NCI-H2081 treated with DMSO at 0.1 percent for 48 hours (cell line): ENCODE measurements around the gene DOCK4.

ENCODE experiments used
- DNase-seq: peaks from one replicate; lab custom pipeline; 2025; lab: John Stamatoyannopoulos, UW

Gene DOCK4

DNA sequence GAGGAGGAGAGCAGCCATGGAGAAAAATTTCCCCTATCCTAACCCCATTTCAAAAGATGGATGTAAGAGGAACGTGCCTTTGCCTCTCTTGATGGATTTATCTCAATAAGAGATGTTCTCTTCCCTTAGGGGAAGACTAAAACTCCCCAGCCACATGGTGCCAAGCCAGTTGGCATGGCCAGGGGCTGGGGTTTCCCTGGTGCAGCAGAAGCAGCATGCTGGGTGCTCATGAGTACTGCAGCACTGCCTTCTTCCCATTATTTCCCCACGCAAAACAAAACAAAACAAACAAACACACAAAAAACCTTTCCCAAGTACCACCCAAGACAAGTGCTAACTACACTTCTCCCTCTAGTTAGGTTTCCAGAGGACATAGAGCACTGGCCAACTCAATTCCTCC, 97.2 kb downstream of the DOCK4 start:
- no peak for DNase-seq

DNA sequence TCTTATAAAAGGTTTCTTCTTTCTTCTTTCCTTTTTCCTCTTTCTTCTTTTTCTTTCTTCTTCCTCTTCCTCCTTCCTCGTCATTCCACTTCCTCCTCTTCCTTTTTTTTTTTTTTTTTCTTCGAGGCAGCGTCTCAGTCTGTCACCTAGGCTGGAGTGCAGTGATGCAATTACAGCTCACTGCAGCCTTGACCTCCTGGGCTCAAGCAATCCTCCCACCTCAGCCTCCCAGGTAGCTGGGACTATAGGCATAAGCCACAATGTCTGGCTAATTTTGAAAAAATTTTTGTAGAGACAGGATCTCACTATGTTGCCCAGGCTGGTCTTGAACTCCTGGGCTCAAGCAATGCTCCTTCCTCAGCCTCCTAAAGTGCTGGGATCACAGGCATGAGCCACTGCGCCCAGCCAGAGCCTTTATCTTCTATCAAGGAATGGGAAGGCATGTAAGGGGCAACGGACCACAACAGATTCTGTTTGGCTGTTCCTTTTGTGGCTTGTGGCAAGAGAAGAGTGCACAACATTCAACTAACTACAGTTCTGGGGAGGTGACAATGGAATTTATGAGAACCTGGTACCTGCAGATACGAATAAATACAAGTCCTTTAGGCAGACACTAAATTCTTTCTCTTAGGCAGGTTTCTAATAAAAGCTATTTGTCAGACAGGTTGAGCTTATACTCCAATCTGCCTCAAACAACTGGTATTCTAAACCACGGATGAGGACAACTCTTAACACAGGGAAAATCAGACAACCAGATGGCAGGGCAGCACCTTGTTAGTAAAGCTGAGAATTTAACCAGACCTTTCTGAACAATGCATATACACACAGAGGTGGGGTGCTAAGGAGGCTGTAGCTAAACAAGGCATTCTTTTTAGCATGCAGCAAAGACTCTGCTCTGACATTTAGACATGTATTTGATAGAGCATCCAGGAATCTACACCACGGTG, 100.3 kb downstream of the DOCK4 start:
- DNase-seq: no peak

DNA sequence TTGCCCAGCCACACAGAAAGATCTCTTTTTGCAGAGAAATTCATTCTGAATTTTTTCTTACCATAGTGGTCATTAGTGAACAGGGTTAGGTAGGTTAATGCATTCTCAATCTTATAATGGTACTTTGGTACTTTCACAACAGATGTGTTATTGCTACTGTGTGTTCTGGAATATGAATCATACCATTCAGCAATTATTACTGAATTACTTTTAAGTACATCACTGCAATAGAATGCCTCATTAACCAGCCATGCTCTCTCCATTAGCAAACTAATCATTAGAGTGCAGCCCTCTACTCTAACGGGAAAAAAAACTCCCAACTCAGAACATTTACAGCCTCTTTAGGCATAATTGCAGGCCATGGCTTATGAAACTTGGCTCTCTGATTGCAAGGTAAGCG, 102.1 kb downstream of the DOCK4 start:
- no peak for DNase-seq

DNA sequence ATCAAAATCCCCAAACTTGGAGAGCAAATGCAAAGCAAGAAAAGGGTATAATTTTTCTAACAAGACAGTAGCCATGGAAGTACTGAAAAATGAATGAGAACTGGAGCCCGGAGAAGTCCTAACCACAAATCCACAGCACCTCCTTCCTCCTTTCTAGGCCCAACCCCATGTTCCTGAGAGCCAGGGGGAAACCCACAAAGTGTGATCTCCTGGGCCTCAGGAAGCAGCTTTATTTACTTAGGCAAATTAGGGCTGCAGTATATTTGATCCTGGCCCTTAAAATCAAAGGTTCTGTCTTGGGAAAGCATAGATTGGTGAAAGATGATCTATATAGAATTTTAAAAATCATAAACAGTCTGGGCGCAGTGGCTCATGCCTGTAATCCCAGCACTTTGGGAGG, 103.0 kb downstream of the DOCK4 start:
- DNase-seq: no peak

DNA sequence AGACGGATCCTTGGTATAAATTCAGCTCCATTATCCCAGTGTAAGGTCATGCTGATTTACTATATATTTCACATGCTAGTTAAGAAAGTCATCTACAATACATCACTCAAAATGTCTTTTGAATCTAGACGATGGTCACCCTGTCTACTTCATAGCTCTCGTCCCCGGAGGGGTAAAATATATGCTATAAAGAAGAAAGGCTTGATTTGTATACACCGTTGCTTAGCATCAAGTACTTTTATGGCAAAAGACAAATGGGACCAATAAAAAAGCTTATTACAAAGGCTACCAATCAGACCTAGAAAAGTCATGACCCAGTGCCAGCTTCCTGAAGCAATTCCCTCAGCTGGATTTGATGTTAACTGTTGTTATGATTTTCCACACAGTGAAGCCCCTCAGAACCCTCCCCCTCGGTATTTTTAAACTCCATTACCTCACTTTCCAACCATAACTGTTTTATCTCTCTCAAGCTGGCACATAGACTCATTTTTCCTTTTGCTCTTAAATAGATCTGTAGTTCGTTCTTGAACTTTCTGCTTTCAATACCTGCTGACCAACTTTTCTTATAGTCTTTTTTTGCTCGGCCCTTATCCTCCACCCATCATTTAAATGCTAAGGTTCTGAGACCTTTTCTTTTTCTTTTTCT, 104.9 kb downstream of the DOCK4 start:
- no peak for DNase-seq

DNA sequence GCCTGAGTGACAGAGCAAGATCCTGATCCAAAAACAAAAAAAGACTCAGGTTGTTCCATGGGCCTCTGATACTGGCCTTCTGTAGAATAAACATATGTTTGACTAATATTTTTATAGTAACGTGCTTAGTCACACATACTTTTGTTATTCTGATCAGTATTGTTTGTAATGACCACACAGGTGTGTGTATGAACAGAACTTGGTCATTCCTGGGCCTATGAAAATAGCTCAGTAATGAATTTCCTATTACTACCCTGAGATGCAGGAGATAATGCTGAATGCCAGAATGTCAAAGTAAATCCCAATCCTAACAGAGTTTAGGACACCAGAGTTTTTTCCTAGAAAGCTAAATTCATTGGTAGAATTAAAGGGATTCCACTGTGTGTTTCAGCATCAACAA, 108.7 kb downstream of the DOCK4 start:
- no peak for DNase-seq

DNA sequence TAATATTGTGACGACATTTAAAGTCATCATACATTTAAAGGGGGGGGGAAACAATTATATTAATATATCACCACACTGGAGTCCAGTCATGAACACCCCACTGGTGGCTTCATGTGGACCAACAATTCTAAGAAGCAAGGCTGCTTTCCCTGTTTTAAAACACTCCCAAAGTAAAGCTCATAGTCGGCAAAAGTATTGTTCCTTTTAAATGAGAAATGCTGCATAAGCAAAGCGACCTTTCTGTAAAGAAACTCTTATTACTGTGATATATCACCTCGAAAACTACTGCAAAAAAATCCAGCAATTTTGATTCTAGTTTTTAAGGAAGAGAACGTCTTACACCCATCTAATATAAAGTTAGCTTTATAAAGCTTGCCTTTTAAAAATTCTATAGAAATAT, 112.8 kb downstream of the DOCK4 start:
- no peak for DNase-seq

DNA sequence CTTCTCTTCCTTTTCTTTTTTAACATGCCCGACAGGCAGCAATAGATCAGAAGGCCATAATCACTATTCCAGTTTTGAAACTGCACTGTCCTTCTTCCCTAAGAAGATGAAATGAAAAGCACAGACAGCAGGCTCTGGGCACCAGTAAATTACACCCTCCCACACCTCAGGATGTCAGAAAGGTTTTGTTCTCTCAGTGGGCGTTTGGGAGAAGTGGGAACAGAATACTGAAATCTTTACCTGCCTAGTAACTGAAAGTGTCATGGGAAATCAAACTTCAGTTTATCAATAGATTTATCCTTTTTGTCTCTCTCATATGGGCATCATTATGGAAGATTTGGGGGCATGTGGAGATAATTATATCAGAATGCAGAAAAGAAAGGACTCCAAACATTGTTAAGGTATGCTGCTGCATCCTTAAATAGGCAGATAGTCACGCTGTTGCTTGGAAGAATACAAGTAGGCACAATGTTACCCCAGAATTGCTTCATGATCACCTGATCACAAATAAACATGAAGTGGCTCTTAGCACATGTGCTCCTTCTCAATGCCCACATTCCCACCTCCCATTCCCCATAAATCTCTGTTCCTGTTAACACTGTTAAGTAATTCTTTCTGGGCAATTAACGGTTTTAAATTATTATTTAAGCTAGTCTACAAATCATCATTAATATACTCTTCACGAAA, 113.3 kb downstream of the DOCK4 start:
- DNase-seq: no peak

DNA sequence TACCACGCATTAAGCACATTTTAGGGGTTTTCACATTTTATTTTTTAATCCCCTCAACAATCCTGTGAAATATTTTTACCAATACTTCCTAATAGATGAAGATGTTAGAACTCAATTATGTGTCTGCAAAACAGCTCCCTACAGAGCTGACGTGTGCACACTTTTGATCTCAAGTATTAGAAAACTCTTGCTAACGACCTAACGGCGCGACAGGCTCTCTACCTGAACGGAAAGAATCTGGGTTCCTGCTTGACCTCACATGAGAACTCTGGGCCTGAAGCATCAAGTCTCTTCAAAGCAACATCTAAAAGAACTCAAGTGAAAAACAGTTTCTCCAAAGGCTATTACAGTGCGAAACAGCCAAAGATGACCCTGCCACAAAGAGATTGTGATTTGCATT, 113.9 kb downstream of the DOCK4 start:
- no peak for DNase-seq

DNA sequence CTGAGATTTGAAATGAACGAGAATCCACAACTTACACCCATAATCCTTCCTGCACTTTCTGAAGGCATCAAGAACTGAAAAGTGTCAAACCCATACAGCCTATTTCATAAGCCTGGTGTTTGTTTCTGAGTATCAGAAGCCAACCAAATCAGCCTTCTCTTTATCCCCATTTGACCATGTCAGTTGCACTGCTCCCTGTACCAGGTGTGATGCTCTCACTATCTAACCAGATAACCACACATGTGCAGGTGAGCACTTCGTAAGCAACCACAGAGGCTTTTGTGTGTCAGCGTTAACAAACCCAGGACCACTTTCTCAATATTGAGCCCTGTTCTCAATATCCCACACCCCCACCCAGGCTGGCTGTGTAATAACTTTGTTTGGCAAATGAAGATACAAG, 114.4 kb downstream of the DOCK4 start:
- no peak for DNase-seq

DNA sequence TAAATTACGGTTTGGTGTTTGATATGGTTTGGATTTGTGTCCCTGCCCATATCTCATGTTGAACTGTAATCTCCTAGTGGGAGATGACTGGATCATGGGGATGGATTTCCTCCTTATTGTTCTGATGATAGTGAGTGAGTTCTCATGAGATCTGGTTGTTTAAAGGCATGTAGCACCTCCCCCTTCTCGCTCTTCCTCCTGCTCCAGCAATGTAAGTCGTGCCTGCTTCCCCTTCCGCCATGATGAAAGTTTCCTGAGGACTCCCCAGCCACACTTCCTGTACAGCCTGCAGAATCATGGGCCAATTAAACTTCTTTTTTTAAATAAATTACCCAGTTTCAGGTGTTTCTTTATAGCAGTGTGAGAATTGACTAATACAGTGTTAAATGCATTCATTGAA, 116.6 kb downstream of the DOCK4 start:
- DNase-seq: no peak

DNA sequence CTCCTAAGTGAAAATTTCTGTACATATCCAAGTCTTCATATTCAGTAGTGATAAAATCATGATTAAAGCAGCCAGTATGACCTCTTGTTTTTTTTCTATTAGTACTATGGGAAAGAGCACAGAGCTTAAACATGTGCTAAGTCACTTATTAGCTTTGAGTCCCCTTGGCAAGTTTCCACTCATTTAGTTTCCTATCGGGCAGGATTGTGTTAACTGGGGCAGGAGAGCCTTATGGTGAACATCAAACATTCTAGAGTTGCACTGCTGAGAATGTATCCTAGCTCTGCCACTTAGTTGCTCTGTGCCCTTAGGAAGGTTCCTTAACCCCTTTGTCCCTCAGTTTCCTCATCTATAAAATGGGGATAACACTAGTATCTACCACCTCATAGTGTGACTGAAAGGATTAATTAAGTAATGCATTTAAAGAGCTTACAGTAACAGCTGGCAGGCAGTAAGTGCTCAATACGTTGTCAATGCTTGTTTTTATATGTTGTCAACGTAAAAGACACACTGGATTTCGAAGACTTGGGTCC, 117.6 kb downstream of the DOCK4 start:
- DNase-seq: no peak

DNA sequence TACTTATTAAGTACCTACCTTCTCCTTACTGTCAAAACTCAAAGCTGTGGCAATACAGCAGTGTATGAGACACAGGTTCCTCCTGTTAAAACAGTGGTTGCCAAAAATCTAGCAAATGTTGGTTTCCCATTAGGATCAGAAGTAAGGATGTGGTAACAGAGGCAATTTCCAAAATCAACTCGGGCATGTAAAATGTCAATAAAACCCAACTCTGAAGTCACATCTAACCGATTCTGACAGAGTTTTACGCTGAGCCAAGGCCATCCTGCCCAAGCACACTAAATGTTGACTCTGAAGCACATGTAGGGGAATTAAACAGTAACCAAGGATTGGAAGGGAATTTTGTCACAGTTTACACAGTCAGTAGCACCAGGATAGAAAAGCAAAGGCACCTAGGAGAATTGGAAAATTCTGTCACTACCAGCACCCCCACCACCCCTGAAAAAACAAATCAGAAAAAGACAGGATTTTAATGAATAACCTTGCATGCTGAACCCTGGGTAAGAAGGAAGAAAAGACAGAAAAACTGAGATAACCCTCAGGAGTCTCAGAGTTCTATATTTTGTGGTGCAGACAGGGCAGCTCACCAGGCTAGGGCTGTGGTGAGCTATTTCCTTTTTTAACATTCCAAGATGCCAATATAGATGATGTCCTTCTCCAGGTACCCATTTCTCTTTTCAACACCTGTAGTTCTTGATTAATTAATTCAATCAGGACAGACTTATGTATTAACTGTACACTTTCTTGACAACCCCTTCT, 119.5 kb downstream of the DOCK4 start:
- no peak for DNase-seq

DNA sequence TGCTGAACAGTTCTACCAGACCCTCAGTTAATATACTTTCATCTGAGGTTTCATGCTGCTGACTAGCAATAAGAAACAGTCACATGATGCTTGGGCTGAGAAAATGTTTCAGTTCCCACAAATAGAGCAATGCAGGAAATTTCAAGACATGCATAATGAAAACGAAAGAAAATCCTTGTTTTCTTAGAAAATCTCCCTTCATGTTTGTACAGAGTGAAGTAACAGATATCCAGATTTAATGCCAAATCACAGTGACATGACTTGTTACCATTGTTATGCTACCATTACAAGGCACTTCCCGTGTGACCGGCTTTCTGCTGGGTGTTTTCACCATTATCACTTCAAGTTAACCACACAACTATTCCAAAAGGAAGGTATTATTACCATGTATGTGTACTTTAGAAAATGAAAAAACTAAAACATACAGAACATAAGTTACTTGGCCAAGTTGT, 121.7 kb downstream of the DOCK4 start:
- DNase-seq: no peak

DNA sequence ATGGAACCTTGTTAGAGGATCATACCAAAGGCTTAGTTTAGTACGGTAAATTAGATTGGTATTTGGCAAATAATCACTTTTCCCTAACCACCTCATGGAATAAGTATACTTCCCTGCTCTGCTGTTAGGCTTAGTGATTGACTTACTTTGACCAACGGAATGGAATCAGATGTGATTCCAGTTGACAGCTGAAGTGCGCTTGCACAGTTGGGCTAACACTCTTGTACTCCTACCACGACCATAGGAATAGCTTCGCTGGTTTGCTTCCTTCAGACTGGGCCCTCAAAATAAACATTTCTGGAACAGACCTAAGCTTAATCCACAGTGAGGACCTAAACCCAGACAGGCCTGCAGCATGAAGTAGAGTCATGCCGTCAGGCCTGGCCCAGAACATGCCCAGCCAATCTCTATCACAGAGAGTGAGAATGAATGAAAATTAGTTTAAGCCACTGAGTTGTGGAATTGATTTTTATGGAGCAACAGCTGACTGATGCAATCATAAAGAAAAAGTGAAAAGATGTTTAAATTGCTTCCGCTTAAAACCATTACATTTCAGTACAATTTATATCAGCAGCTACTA, 122.3 kb downstream of the DOCK4 start:
- no peak for DNase-seq

DNA sequence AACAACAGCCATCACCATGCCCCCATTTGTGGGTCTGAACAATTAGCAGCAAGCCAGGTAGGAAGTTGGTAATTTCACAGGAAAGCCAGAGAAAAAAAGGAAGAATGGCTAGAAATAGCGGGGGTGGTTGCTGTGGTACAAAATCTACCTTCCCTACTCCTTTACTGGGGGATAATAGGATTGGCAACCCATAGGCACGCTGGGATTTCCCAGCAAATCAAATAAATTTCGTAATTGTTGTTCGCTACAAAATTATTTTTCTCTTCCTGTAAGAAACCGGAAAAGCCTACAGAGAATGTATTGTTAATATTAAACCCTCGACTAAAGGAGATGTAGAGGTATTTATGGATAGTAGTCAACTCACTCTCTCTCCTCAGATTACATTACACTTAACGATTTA, 123.9 kb downstream of the DOCK4 start:
- no peak for DNase-seq

DNA sequence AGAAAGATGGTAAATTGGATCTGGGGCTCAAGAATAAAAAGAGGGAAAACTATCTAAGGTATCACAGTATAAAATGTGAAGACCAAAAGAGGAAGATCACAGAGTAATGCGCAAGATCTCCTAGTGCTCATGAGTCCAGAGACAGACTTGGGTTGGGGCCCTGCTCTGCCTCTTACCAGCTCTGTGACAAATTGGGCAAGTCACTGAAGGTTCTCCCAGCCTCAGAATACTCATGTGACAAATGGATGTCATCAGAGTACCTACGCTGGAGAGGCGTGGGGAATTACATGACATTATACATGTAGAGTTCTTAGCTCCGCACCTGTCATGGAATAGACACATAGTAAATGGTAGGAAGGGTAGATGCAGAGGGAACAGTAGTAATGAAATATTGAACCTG, 124.4 kb downstream of the DOCK4 start:
- no peak for DNase-seq

DNA sequence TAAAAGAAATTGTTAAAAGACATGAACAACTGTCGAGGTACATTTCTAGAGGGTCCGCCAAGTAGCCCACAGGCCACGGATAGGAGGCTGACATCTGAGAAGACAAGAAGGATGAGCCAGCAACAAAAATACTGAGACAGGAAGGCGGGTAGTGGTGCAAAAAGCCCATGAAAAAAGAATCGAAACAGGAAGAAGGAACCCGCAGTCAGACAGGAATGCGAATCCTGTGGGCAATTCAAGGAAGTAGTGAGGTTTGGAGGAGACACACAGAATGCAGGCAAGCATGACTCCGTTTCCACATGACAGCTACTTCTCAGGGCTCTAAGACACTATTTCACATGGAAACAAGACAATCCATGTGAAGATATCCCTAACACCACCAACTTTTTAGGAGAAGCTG, 125.2 kb downstream of the DOCK4 start:
- DNase-seq: no peak

DNA sequence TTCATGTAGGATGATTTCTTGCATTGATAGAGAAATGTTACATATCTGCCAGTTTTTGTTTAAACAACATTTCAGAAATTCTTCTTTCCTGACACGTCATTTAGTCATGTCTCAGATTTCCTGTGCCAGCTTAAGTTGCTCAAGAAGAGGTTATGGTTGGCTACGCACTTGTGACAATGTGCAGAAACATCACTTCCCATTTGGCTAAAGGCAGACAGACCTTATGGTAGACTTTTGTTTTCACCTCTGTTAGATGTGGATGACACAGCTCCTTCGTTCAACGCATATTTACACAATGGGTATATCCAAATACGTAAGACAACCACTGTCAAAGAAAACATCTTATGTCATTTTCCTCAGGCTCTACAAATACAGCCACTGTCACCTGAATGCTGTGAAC, 125.8 kb downstream of the DOCK4 start:
- DNase-seq: no peak

DNA sequence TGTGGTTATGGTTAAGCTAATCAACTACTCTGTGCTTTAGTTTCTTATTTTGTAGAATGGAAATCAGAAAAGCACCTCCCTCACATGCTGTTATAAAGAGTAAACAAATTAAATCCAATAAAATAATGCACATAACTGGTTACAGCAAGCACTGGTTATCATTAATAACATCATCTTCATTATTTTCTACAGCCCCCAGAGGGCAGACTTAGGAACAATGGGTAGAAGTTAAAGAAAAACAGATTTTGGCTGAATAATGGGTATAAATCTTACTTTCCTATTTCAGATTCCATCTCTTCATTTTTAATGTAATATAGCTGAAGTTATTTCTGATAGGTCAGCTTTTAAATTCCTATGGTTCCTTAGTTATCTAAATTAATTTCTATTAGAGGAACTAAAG, 126.5 kb downstream of the DOCK4 start:
- no peak for DNase-seq

DNA sequence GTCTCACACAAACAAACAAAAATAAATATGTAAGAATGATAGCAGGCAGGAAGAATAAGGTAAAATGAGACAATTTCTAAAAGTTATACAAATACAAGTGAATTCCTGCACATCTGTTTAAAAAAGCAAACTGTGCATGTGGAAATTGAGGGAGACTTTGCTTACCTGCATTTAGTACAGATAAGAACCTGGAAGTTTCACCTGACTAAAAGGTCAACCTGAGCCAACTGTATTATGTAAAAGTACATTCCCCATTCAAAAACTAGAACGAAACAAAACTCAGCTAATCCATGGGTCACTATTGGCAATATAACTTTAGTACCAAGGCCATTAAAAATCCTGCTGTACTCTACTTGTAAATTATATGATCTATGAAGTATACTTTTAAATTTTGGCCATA, 127.1 kb downstream of the DOCK4 start:
- DNase-seq: no peak

DNA sequence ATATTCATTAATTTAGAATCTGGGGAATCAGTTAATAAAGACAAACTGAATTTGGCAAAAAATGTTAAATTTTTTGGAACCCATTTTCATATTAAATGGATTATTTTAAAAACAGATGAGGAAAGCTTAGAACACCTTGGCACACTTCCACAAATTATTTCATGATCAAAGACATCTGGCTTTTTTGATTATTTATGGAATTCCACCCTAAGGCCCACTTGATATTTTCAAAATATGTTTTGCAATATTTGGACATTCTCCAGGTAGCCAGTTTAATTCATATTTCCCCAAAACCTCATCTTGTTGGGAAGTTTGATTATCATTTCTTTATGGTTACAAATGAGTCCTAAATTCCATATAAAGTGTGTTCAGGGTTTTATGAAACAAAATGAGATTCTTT, 129.9 kb downstream of the DOCK4 start:
- DNase-seq: no peak
